ENCODE measurements around the gene LALBA. TPM values are rescaled to one million over a fixed set of nuclear protein-coding genes. Genes with fewer than 3 reads are reported as not detected.

LALBA gene
- total RNA-seq, 1 experiment from 2014 or later, result not detected

DNA sequence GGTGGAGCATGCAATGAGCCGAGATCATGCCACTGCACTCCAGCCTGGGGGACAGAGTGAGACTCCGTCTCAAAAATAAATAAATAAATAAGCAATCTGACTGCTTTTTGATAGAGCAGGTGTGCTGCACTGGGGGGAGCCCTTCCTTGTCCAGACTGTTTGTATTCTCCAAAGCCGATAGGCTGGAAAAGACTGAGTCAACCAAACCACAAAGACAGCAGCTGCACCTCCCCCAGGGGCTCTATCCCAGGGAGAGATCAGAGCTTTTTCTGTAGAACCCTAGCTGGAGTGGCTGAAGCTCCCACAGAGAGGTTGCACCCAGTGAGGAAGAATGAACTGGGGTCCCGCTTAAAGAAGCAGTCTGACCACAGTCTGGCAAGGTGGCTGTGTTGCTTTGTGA lies 45.8 kb upstream of the LALBA start:
- no peak overlapping the region for H2BK20ac ChIP-seq (ENCODE audit: low read depth, low read length, poor library complexity, severe bottlenecking)
- Mint-ChIP-seq H3K4me3 (no peak overlapping the region), H3K27ac (no peak overlapping the region), H3K27me3 (ENCODE audit: low read depth) (peaks cover 2% of the 10 kb centered on the region), H3K9me3 (peaks cover 32 to 38% of the 10 kb centered on the region in 2 experiments), H3K36me3 (ENCODE audit: insufficient read depth in 1 of 3, low read depth in 3 of 3) (no peaks in the 10 kb centered on the region; a peak in 2 of 7 replicates), H3K4me1 (0 out of 4 replicates have a peak, but pooled peaks cover 0 to 2% of the 10 kb centered on the region in 2 experiments)
- H3K23me2 ChIP-seq (ENCODE audit: insufficient read length, low read depth, low read length, poor library complexity, severe bottlenecking), result no peaks in the 10 kb centered on the region
- no peak overlapping the region for H3K14ac ChIP-seq (ENCODE audit: insufficient read depth, low read length)
- H3K79me1 ChIP-seq (ENCODE audit: insufficient read depth, low read depth, low read length, poor library complexity, severe bottlenecking), result no peaks in the 10 kb centered on the region
- H2BK12ac ChIP-seq (ENCODE audit: insufficient read length, low read depth, low read length), result no peak overlapping the region
- no peak overlapping the region for H4K5ac ChIP-seq (ENCODE audit: insufficient read length, low read depth, low read length)
- TF ChIP-seq, protein P1, sequence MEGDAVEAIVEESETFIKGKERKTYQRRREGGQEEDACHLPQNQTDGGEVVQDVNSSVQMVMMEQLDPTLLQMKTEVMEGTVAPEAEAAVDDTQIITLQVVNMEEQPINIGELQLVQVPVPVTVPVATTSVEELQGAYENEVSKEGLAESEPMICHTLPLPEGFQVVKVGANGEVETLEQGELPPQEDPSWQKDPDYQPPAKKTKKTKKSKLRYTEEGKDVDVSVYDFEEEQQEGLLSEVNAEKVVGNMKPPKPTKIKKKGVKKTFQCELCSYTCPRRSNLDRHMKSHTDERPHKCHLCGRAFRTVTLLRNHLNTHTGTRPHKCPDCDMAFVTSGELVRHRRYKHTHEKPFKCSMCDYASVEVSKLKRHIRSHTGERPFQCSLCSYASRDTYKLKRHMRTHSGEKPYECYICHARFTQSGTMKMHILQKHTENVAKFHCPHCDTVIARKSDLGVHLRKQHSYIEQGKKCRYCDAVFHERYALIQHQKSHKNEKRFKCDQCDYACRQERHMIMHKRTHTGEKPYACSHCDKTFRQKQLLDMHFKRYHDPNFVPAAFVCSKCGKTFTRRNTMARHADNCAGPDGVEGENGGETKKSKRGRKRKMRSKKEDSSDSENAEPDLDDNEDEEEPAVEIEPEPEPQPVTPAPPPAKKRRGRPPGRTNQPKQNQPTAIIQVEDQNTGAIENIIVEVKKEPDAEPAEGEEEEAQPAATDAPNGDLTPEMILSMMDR (conservative IDR thresholded peaks at IDR 0.05), result no peak
- no peak overlapping the region for H2BK15ac ChIP-seq (ENCODE audit: low read depth, low read length)
- no peak overlapping the region for H2BK5ac ChIP-seq (ENCODE audit: insufficient read length, low read length)
- H3K4me1 ChIP-seq (ENCODE audit: insufficient read depth, low read length), result no peaks in the 10 kb centered on the region
- H2AFZ ChIP-seq (ENCODE audit: low read length), result no peak overlapping the region
- no peaks in the 10 kb centered on the region for H3K27me3 ChIP-seq (ENCODE audit: insufficient read depth, low read length)
- H4K91ac ChIP-seq (ENCODE audit: insufficient read length, low read depth, low read length), result no peak overlapping the region
- no peak for DNase-seq
- no CpG with 5 or more reads among the region's 4 CpGs for WGBS (ENCODE audit: extremely low coverage, insufficient read length, low lambda C conversion rate)
- no peak overlapping the region for H3K4me2 ChIP-seq (ENCODE audit: insufficient read depth, insufficient read length, low read length)
- H3K9me3 ChIP-seq (ENCODE audit: control insufficient read depth, low read depth, low read length), result no peaks in the 10 kb centered on the region
- no peak overlapping the region for H3K4ac ChIP-seq (ENCODE audit: low read depth, low read length)
- no peak overlapping the region for H3T11ph ChIP-seq (ENCODE audit: low read length)
- no peak overlapping the region for H3K56ac ChIP-seq (ENCODE audit: insufficient read length, low read depth, low read length)
- H4K8ac ChIP-seq (replicated peaks; ENCODE audit: insufficient read length, low read depth, low read length), result no peak overlapping the region
- H3K23ac ChIP-seq (ENCODE audit: insufficient read length, low read depth, low read length), result no peak overlapping the region
- no peak overlapping the region for H3K9ac ChIP-seq (ENCODE audit: extremely low read depth, insufficient read length, low read length)
- H2BK120ac ChIP-seq (ENCODE audit: low read depth, low read length, poor library complexity, severe bottlenecking), result no peak overlapping the region
- H2AK5ac ChIP-seq (ENCODE audit: insufficient read length, low read length), result no peak overlapping the region
- no peak overlapping the region for H3K27ac ChIP-seq (ENCODE audit: insufficient read length, low read depth, low read length)
- H4K20me1 ChIP-seq (ENCODE audit: control insufficient read depth, insufficient read depth, insufficient read length), result no peaks in the 10 kb centered on the region
- H3K79me2 ChIP-seq (ENCODE audit: insufficient read depth, low read length), result no peaks in the 10 kb centered on the region
- H3K18ac ChIP-seq (ENCODE audit: insufficient read length, low read depth, low read length), result no peak overlapping the region

Data from H9 (cell line).